Chondrocyte (in vitro differentiated cells): ENCODE data around the gene ARMH1. TPM values are rescaled to one million over a fixed set of nuclear protein-coding genes. Genes with fewer than 3 reads are reported as not detected.

Experiments used
- DNase-seq: peaks from one replicate; pipeline ENCODE4 v3.0.0; 2021; ENCODE audit warnings: mixed read lengths, low spot score
- H3K27ac Mint-ChIP-seq: one replicate; pipeline ENCODE4 v1.8.0; 2021; ENCODE audit warnings: mild to moderate bottlenecking, moderate library complexity, mixed read lengths; ENCODE audit not compliant: unreplicated experiment
- H3K27me3 Mint-ChIP-seq: 2 replicates; pipeline ENCODE4 v1.8.0; 2021; ENCODE audit warnings: low read depth, mixed read lengths
- H3K36me3 Mint-ChIP-seq: 2 replicates; pipeline ENCODE4 v1.8.0; 2021; ENCODE audit warnings: low read depth, mixed read lengths
- H3K4me1 Mint-ChIP-seq: 2 replicates; pipeline ENCODE4 v1.8.0; 2021; ENCODE audit warnings: low read depth, mild to moderate bottlenecking, mixed read lengths
- H3K4me3 Mint-ChIP-seq: one replicate; pipeline ENCODE4 v1.8.0; 2021; ENCODE audit warnings: mild to moderate bottlenecking, moderate library complexity, mixed read lengths; ENCODE audit not compliant: unreplicated experiment
- H3K9me3 Mint-ChIP-seq: 2 replicates; pipeline ENCODE4 v1.8.0; 2021; ENCODE audit warnings: low read depth, mixed read lengths
- total RNA-seq: library from RNA; stranded (reverse); gene quantifications from 3 replicates; pipeline ENCODE4 v1.2.1, GENCODE V29; 2021
- TF ChIP-seq, protein P1 (sequence below): fragments of 200-600 bp; sonication (generic); IDR thresholded peaks from 2 replicates; pipeline ENCODE4 v1.5.0; 2021; ENCODE audit warnings: antibody characterized with exemption, mild to moderate bottlenecking, moderate library complexity

ARMH1 gene
- total RNA-seq, 1 donor from 2014 or later, result 1.3 TPM

DNA sequence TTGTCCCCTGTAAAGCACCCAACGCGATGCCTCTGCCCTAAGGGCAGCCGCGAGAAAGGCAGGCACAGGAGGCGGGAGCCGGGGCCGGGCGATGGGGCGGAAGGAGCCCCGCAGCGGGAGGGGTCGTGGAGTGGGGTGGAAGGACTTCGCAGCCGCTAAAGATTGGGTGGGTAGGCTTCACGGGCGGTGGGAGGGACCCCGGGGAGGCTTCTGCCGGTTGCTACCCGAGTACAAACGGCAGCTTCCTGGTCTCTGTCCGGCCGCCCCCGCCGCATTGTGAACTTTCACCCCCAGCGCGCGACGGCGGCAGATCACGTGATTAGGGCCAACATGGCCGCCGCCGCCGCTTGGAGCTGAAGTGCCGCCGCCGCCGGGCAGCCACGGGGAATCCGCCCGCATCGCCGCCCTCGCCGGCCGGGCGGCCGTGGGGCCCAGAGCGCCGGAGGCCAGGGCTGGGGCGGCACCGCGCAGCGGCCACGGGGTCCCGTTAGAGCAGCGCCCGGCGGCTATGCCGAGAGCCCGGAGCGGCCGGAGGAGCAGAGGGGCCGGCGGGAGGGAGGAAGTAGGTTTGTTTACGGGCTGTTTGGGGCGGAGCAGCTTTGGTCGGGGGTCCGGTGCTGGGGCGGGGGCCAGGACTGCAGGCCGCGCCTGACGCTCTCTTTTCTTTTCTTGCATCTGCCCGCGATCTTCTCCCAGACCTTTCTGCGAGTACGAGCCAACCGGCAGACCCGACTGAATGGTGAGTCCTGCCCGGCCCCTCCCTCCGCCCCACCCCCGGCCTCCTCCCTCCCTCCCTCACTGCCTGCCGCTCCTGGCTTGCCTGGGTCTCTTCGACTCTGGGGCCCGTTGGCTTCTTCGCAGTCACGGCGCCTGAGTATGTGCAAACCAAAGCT is 42.6 kb upstream of the ARMH1 start:
- H3K4me1 Mint-ChIP-seq, result peaks cover 36% of the 10 kb centered on the region
- DNase-seq, result peak; percentile 96
- no peaks in the 10 kb centered on the region for H3K9me3 Mint-ChIP-seq
- H3K27ac Mint-ChIP-seq, result peak overlapping the region; percentile 97
- TF ChIP-seq, protein P1, sequence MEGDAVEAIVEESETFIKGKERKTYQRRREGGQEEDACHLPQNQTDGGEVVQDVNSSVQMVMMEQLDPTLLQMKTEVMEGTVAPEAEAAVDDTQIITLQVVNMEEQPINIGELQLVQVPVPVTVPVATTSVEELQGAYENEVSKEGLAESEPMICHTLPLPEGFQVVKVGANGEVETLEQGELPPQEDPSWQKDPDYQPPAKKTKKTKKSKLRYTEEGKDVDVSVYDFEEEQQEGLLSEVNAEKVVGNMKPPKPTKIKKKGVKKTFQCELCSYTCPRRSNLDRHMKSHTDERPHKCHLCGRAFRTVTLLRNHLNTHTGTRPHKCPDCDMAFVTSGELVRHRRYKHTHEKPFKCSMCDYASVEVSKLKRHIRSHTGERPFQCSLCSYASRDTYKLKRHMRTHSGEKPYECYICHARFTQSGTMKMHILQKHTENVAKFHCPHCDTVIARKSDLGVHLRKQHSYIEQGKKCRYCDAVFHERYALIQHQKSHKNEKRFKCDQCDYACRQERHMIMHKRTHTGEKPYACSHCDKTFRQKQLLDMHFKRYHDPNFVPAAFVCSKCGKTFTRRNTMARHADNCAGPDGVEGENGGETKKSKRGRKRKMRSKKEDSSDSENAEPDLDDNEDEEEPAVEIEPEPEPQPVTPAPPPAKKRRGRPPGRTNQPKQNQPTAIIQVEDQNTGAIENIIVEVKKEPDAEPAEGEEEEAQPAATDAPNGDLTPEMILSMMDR, result no peak
- peaks cover 15% of the 10 kb centered on the region for H3K36me3 Mint-ChIP-seq
- H3K27me3 Mint-ChIP-seq, result no peaks in the 10 kb centered on the region
- H3K4me3 Mint-ChIP-seq, result peak overlapping the region; percentile 83

DNA sequence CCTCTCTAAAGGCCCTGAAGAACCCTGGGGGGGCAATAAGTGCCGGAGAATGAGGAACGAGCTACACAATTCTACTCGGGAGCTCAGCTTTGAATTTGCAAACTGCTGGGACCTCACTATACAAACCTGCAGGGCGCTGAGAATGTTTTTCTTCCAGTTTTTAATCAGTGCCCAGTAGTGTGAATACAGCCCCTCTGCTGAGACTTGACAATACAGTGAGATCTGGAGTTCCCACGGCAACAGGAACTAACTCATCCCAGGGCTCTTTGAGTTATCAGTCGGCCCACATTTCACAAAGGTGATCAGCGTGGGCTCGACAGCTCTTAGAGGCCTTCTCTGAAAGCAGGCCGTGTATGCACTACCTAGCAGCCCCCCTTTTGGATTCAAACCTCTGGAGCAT is 41.9 kb upstream of the ARMH1 start:
- TF ChIP-seq, protein P1, result no peak
- Mint-ChIP-seq H3K4me3 (peak overlapping the region; percentile 83), H3K4me1 (peaks cover 36% of the 10 kb centered on the region), H3K27ac (peak overlapping the region; percentile 97), H3K27me3 (no peaks in the 10 kb centered on the region), H3K36me3 (peaks cover 19% of the 10 kb centered on the region), H3K9me3 (no peaks in the 10 kb centered on the region)
- DNase-seq, result no peak

DNA sequence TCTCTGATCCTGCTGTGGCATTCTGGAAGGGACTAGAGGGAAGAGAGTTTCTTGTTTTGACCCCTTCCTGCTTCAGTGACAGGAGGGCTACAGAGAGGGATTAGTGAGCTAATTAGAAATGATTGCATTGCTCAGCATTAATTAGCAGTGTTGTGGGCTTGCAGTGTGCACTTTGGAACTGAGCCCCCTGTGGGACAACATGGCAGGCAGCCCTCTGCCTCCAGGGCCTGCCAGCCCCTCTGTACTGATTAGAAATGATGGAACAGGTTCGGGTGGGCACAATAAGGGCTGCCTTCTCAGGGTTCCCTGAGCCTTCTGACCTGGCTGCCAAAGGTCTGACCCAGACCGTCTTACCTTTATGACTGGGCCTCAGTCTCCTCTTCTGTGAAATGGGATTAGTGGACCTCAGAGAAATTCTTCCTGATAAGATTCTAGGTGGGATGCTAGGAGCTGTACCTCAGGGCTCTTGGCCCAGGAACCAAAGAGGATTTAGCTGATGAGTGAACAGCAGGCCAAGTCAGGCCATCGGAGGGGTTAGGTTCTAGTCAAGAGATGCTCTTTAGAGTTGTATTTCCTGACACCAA is 39.8 kb upstream of the ARMH1 start:
- H3K4me3 Mint-ChIP-seq, result no peak overlapping the region

DNA sequence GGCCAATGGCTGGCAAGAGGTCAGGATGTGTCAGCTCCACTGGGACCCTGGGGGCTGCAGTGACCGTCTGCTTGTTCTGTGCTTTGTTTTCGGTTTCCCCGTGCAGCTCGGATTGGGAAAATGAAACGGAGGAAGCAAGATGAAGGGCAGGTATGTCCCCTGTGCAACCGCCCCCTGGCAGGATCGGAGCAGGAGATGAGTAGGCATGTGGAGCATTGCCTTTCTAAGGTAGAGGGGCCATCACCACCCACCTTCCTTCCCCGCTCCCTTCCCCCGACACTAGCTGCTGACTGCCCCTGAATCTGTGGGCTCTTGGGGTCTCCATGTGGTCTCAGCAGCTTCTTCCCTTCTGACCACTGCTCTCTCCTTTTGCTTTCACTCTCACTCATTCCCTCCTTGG is 39.1 kb upstream of the ARMH1 start:
- no peak overlapping the region for H3K27ac Mint-ChIP-seq
- TF ChIP-seq, protein P1, result no peak
- peaks cover 27% of the 10 kb centered on the region for H3K36me3 Mint-ChIP-seq
- H3K4me1 Mint-ChIP-seq, result peaks cover 36% of the 10 kb centered on the region
- H3K27me3 Mint-ChIP-seq, result no peaks in the 10 kb centered on the region
- H3K4me3 Mint-ChIP-seq, result no peak overlapping the region
- no peaks in the 10 kb centered on the region for H3K9me3 Mint-ChIP-seq
- DNase-seq, result no peak

More for the DNA sequence above, 39.8 kb upstream of the ARMH1 start:
- Mint-ChIP-seq H3K27ac (no peak overlapping the region), H3K9me3 (no peaks in the 10 kb centered on the region), H3K4me1 (peaks cover 36% of the 10 kb centered on the region), H3K27me3 (no peaks in the 10 kb centered on the region), H3K36me3 (peaks cover 27% of the 10 kb centered on the region)
- TF ChIP-seq, protein P1, result no peak
- DNase-seq, result no peak

DNA sequence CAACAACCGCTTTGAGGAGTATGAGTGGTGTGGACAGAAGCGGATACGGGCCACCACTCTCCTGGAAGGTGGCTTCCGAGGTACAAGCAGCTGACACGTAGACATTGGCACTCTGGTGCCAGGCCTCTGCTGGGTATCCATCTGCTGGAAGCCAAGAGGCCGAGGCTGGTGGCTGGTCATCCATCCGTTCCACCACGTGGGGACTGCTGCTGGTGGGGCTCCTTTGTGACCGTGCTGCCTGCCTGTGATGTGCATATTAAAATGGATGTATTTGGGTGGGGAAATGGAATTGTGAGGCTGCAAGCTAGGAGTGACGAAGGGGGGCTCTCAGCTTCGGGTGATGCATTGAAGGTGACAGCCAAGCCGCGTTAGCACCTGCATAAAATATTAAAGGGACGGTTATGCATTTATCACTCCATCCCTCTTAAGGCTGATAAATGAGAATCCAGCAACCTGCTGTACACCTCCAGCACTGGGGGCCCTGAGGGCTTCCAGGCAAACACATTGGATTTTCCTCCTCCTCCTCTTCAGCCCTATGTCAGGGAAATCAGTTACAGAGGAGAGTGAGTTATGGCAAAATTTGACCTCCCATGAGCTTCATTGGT is 38.3 kb upstream of the ARMH1 start:
- Mint-ChIP-seq H3K4me3 (no peak overlapping the region), H3K27ac (no peak overlapping the region), H3K36me3 (peaks cover 29% of the 10 kb centered on the region), H3K9me3 (no peaks in the 10 kb centered on the region), H3K27me3 (no peaks in the 10 kb centered on the region), H3K4me1 (peaks cover 30% of the 10 kb centered on the region)
- TF ChIP-seq, protein P1, result no peak
- no peak for DNase-seq
